Measurements from ENCODE around the gene HK1. TPM values are rescaled to one million over a fixed set of nuclear protein-coding genes. Genes with fewer than 3 reads are reported as not detected.
"Not testable (repeated sequence)": the region's sequence is repeated elsewhere in the genome, so short reads cannot be mapped to it uniquely, and the experiment has no call there.

Gene HK1
- total and polyA plus RNA-seq, 2 donors (not counting 1 experiment from before 2014, with no cell fraction given): 24.7 to 40.8 TPM

GRCh38 chr10:69321039-69321715, 42.9 kb downstream of the HK1 start:
- TF ChIP-seq CTCF (IDR thresholded peaks at IDR 0.05): no peak
- no peak for TF ChIP-seq EZH2 (IDR thresholded peaks at IDR 0.05; ENCODE audit: borderline replicate concordance, insufficient read depth, low read depth, low read length, poor library complexity, severe bottlenecking)
- ATAC-seq (ENCODE audit: low read depth) (no peak), DNase-seq (no peak)
- Mint-ChIP-seq H3K27me3 (no peaks in the 10 kb centered on the region), H3K4me1 (peaks cover 46% of the 10 kb centered on the region), H3K4me3 (peak overlapping the region; percentile 96), H3K9me3 (ENCODE audit: insufficient read depth) (no peaks in the 10 kb centered on the region), H3K27ac (peak overlapping the region; percentile 27)
- peaks cover 22 to 31% of the 10 kb centered on the region in 2 donors for H3K4me1 ChIP-seq (ENCODE audit: control insufficient read depth in 2 of 2, insufficient read depth in 2 of 2, low read length in 2 of 2)
- peaks cover 35% of the 10 kb centered on the region for H4K20me1 ChIP-seq (ENCODE audit: control insufficient read depth, insufficient read depth, low read length, poor library complexity, severe bottlenecking)
- H3K36me3 ChIP-seq (replicated peaks in 1 of 2; ENCODE audit: control extremely low read depth in 1 of 2, control insufficient read depth in 1 of 2, extremely low read depth in 1 of 2, insufficient read depth in 2 of 2, low read length in 1 of 2): peaks cover 0 to 4% of the 10 kb centered on the region in 2 experiments
- H3K79me2 ChIP-seq (ENCODE audit: control insufficient read depth, insufficient read depth, low read length): peaks cover 74% of the 10 kb centered on the region
- no peaks in the 10 kb centered on the region for H3K9me3 ChIP-seq (ENCODE audit: control extremely low read depth in 1 of 3, control insufficient read depth in 2 of 3, insufficient read depth in 1 of 3, low read length in 2 of 3)
- H3K27ac ChIP-seq (ENCODE audit: low read length in 2 of 2): peak overlapping the region in 1 of 2 donors; percentile 19
- ChIA-PET POLR2A (no interaction called here), CTCF (interaction anchor here (0.9 kb wide), 1 partner anchor 34 kb away, joined by 3 read pairs; no protein-coding TSS in a partner anchor)
- no peak overlapping the region for H2AFZ ChIP-seq (ENCODE audit: insufficient read depth, low read depth, low read length, poor library complexity, severe bottlenecking)
- no peaks in the 10 kb centered on the region for H3K27me3 ChIP-seq (replicated peaks in 1 of 4; ENCODE audit: control extremely low read depth in 1 of 4, control insufficient read depth in 3 of 4, insufficient read depth in 4 of 4, low read length in 3 of 4)
- H3K4me2 ChIP-seq (replicated peaks; ENCODE audit: low read depth, low read length, poor library complexity, severe bottlenecking): peak overlapping the region; percentile 76
- H3K4me3 ChIP-seq (ENCODE audit: control extremely low read depth in 1 of 5, extremely low read depth in 1 of 5, insufficient read depth in 1 of 5, low read depth in 2 of 5, low read length in 4 of 5): no peak overlapping the region
- H3K9ac ChIP-seq (ENCODE audit: low read length): no peak overlapping the region
- intact Hi-C loops (cut with micrococcal nuclease): no loop called here
- 95% methylated on average over 7 of the region's 10 CpGs for WGBS (ENCODE audit: insufficient coverage)

GRCh38 chr10:69321865-69322264, 43.6 kb downstream of the HK1 start:
- ChIA-PET CTCF (interaction anchor here (0.9 kb wide), 1 partner anchor 33 kb away, joined by 3 read pairs; no protein-coding TSS in a partner anchor), POLR2A (no interaction called here)
- H4K20me1 ChIP-seq (ENCODE audit: control insufficient read depth, insufficient read depth, low read length, poor library complexity, severe bottlenecking): peaks cover 35% of the 10 kb centered on the region
- H3K36me3 ChIP-seq (replicated peaks in 1 of 2; ENCODE audit: control extremely low read depth in 1 of 2, control insufficient read depth in 1 of 2, extremely low read depth in 1 of 2, insufficient read depth in 2 of 2, low read length in 1 of 2): peaks cover 0 to 4% of the 10 kb centered on the region in 2 experiments
- DNase-seq: no peak
- WGBS (ENCODE audit: insufficient coverage): 100% methylated on average over 3 of the region's 5 CpGs
- H3K27me3 ChIP-seq (replicated peaks in 1 of 4; ENCODE audit: control extremely low read depth in 1 of 4, control insufficient read depth in 3 of 4, insufficient read depth in 4 of 4, low read length in 3 of 4): no peaks in the 10 kb centered on the region
- no peaks in the 10 kb centered on the region for H3K9me3 ChIP-seq (ENCODE audit: control extremely low read depth in 1 of 3, control insufficient read depth in 2 of 3, insufficient read depth in 1 of 3, low read length in 2 of 3)
- peak overlapping the region; percentile 44 for H3K27ac Mint-ChIP-seq
- no peaks in the 10 kb centered on the region for H3K27me3 Mint-ChIP-seq
- H3K9me3 Mint-ChIP-seq (ENCODE audit: insufficient read depth): no peaks in the 10 kb centered on the region
- H3K79me2 ChIP-seq (ENCODE audit: control insufficient read depth, insufficient read depth, low read length): peaks cover 81% of the 10 kb centered on the region
- ATAC-seq (ENCODE audit: low read depth): no peak
- H3K4me2 ChIP-seq (replicated peaks; ENCODE audit: low read depth, low read length, poor library complexity, severe bottlenecking): no peak overlapping the region
- no peak for TF ChIP-seq EZH2 (IDR thresholded peaks at IDR 0.05; ENCODE audit: borderline replicate concordance, insufficient read depth, low read depth, low read length, poor library complexity, severe bottlenecking)
- TF ChIP-seq CTCF (IDR thresholded peaks at IDR 0.05): no peak
- H3K4me1 ChIP-seq (ENCODE audit: control insufficient read depth in 2 of 2, insufficient read depth in 2 of 2, low read length in 2 of 2): peaks cover 22 to 31% of the 10 kb centered on the region in 2 donors
- no peak overlapping the region for H3K9ac ChIP-seq (ENCODE audit: low read length)
- intact Hi-C loops (cut with micrococcal nuclease): no loop called here
- H2AFZ ChIP-seq (ENCODE audit: insufficient read depth, low read depth, low read length, poor library complexity, severe bottlenecking): no peak overlapping the region
- H3K27ac ChIP-seq (ENCODE audit: low read length in 2 of 2): no peak overlapping the region
- no peak overlapping the region for H3K4me3 ChIP-seq (ENCODE audit: control extremely low read depth in 1 of 5, extremely low read depth in 1 of 5, insufficient read depth in 1 of 5, low read depth in 2 of 5, low read length in 4 of 5)
- H3K4me3 Mint-ChIP-seq: peak overlapping the region; percentile 7
- H3K4me1 Mint-ChIP-seq: peaks cover 46% of the 10 kb centered on the region

GRCh38 chr10:69322346-69322745, 44.0 kb downstream of the HK1 start:
- H3K4me3 ChIP-seq (ENCODE audit: control extremely low read depth in 1 of 5, extremely low read depth in 1 of 5, insufficient read depth in 1 of 5, low read depth in 2 of 5, low read length in 4 of 5); H3K36me3 ChIP-seq (replicated peaks in 1 of 2; ENCODE audit: control extremely low read depth in 1 of 2, control insufficient read depth in 1 of 2, extremely low read depth in 1 of 2, insufficient read depth in 2 of 2, low read length in 1 of 2); H3K27ac Mint-ChIP-seq; CTCF ChIA-PET; H2AFZ ChIP-seq (ENCODE audit: insufficient read depth, low read depth, low read length, poor library complexity, severe bottlenecking); H3K27me3 Mint-ChIP-seq; H3K4me3 Mint-ChIP-seq; H3K27me3 ChIP-seq (replicated peaks in 1 of 4; ENCODE audit: control extremely low read depth in 1 of 4, control insufficient read depth in 3 of 4, insufficient read depth in 4 of 4, low read length in 3 of 4); H3K9ac ChIP-seq (ENCODE audit: low read length); POLR2A ChIA-PET; H3K9me3 Mint-ChIP-seq (ENCODE audit: insufficient read depth); H3K4me2 ChIP-seq (replicated peaks; ENCODE audit: low read depth, low read length, poor library complexity, severe bottlenecking); intact Hi-C loops (cut with micrococcal nuclease); H3K9me3 ChIP-seq (ENCODE audit: control extremely low read depth in 1 of 3, control insufficient read depth in 2 of 3, insufficient read depth in 1 of 3, low read length in 2 of 3); ATAC-seq (ENCODE audit: low read depth); DNase-seq; H3K27ac ChIP-seq (ENCODE audit: low read length in 2 of 2): not testable (repeated sequence)
- peaks cover 86% of the 10 kb centered on the region for H3K79me2 ChIP-seq (ENCODE audit: control insufficient read depth, insufficient read depth, low read length)
- peaks cover 35% of the 10 kb centered on the region for H4K20me1 ChIP-seq (ENCODE audit: control insufficient read depth, insufficient read depth, low read length, poor library complexity, severe bottlenecking)
- peaks cover 24 to 31% of the 10 kb centered on the region in 2 donors for H3K4me1 ChIP-seq (ENCODE audit: control insufficient read depth in 2 of 2, insufficient read depth in 2 of 2, low read length in 2 of 2)
- H3K4me1 Mint-ChIP-seq: peaks cover 46% of the 10 kb centered on the region
- WGBS (ENCODE audit: insufficient coverage): 100% methylated on average over 2 of the region's 7 CpGs
